MM.1S (cell line): ENCODE data around the gene LYSMD3.

Source experiments
- DNase-seq: peaks from one replicate; pipeline ENCODE4 v3.0.0-alpha.2; 2015
- H2AFZ ChIP-seq: fragments of 300-600 bp; sonication (generic); 2 replicates; pipeline ENCODE4 v1.6.0; 2016; ENCODE audit warnings: antibody characterized with exemption, low read length
- H3F3A ChIP-seq: fragments of 300-600 bp; sonication (generic); 2 replicates; pipeline ENCODE4 v1.6.1; 2016; ENCODE audit warnings: mild to moderate bottlenecking, antibody characterized with exemption, low read length, moderate library complexity, mixed read lengths; ENCODE audit not compliant: insufficient read depth
- H3K27ac ChIP-seq: fragments of 300-600 bp; sonication (generic); 2 replicates; pipeline ENCODE4 v1.5.1; 2016; ENCODE audit warnings: mild to moderate bottlenecking, low read length
- H3K27me3 ChIP-seq: fragments of 300-600 bp; sonication (generic); replicated peaks from 2 replicates; pipeline ENCODE4 v1.6.0; 2016; ENCODE audit warnings: low read length; ENCODE audit not compliant: insufficient read depth
- H3K36me3 ChIP-seq: fragments of 300-600 bp; sonication (generic); replicated peaks from 2 replicates; pipeline ENCODE4 v1.6.1; 2016; ENCODE audit warnings: mild to moderate bottlenecking, low read length, mixed read lengths; ENCODE audit not compliant: insufficient read depth
- H3K4me1 ChIP-seq: fragments of 300-600 bp; sonication (generic); 2 replicates; pipeline ENCODE4 v1.6.1; 2016; ENCODE audit warnings: low read length, mixed read lengths
- H3K4me2 ChIP-seq: fragments of 300-600 bp; sonication (generic); 2 replicates; pipeline ENCODE4 v1.6.0; 2016; ENCODE audit warnings: low read depth, low read length
- H3K4me3 ChIP-seq: fragments of 300-600 bp; sonication (generic); 2 replicates; pipeline ENCODE4 v1.5.1; 2016; ENCODE audit warnings: low read length, mixed read lengths
- H3K79me2 ChIP-seq: fragments of 300-600 bp; sonication (generic); 2 replicates; pipeline ENCODE4 v1.6.1; 2016; ENCODE audit warnings: mixed run types, low read length, mixed read lengths
- H3K9ac ChIP-seq: fragments of 300-600 bp; sonication (generic); 2 replicates; pipeline ENCODE4 v1.6.1; 2016; ENCODE audit warnings: low read length, mixed read lengths
- H3K9me2 ChIP-seq: fragments of 300-600 bp; sonication (generic); replicated peaks from 2 replicates; pipeline ENCODE4 v1.6.1; 2016; ENCODE audit warnings: mild to moderate bottlenecking, low read length, mixed read lengths; ENCODE audit not compliant: insufficient read depth
- H3K9me3 ChIP-seq: fragments of 300-600 bp; sonication (generic); replicated peaks from 2 replicates; pipeline ENCODE4 v1.6.1; 2016; ENCODE audit warnings: mild to moderate bottlenecking, low read length, mixed read lengths; ENCODE audit not compliant: insufficient read depth
- H4K20me1 ChIP-seq: fragments of 300-600 bp; sonication (generic); 2 replicates; pipeline ENCODE4 v1.6.1; 2016; ENCODE audit warnings: mild to moderate bottlenecking, low read length, moderate library complexity, mixed read lengths; ENCODE audit not compliant: insufficient read depth
- CTCF ChIP-seq: fragments of 300-600 bp; sonication (generic); IDR thresholded peaks from 2 replicates; pipeline ENCODE4 v1.5.1; 2016; ENCODE audit warnings: antibody characterized with exemption, low read length, mixed read lengths
- EZH2 ChIP-seq: fragments of 300-600 bp; sonication (generic); optimal IDR thresholded peaks from 2 replicates; pipeline ENCODE3; 2017; ENCODE audit warnings: low read depth, mild to moderate bottlenecking, antibody characterized with exemption, low read length, mixed read lengths
- EZH2phosphoT487 ChIP-seq: fragments of 300-600 bp; sonication (generic); IDR thresholded peaks from 2 replicates; pipeline ENCODE4 v1.6.1; 2018; ENCODE audit warnings: antibody characterized with exemption, low read length

LYSMD3 gene

GRCh38 chr5:90533794-90534193 is 4.4 kb upstream of the LYSMD3 start:
- H3K4me2 ChIP-seq: no peak overlapping the region
- H2AFZ ChIP-seq: no peak overlapping the region
- no peak for TF ChIP-seq EZH2phosphoT487
- no peak for TF ChIP-seq EZH2
- TF ChIP-seq CTCF: no peak
- no peak overlapping the region for H3K4me3 ChIP-seq
- DNase-seq: no peak
- H3K27me3 ChIP-seq: no peaks in the 10 kb centered on the region
- no peaks in the 10 kb centered on the region for H3F3A ChIP-seq
- no peaks in the 10 kb centered on the region for H3K9me2 ChIP-seq
- peaks cover 6% of the 10 kb centered on the region for H3K79me2 ChIP-seq
- H3K4me1 ChIP-seq: peaks cover 3% of the 10 kb centered on the region; the same call in 1 of the 2 replicates
- no peak overlapping the region for H3K9ac ChIP-seq
- H4K20me1 ChIP-seq: no peaks in the 10 kb centered on the region
- no peaks in the 10 kb centered on the region for H3K36me3 ChIP-seq
- H3K9me3 ChIP-seq: no peaks in the 10 kb centered on the region
- H3K27ac ChIP-seq: no peak overlapping the region

DNA sequence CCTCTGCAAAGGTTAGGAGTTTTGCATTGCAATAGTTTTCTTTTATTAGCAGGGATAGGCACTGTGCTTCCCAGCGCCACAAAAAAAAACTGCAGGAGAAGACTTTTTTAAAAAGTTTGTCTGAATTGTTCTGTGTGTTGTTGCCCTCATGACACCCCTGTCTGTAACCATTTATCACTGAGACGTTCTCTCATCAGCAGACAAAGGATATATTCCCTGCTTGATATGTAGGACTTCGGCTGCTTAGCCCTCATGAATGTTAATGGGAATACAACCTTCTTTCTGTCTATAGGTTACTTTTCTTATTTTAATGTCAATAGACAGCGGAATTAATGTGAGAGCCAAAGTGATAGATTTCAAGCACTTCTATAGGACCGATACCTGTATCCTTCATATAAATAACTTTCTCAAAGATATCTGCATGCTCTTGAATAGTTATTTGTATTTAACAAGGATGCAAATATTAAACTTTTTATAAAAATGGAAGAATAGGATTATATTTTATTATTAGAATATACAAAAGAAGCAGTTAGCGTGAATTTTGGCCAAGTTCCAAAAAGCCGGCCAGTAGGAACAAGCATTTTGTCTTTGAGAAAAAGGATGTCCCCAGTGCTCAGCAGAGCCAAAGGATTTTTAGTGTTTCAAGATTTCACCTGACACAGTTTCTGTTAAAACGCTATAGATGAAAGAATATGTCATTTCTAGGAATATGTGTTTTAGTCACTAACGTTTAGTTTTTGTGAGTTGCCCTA is 1.5 kb upstream of the LYSMD3 start:
- peaks cover 22% of the 10 kb centered on the region for H3K4me1 ChIP-seq
- peak overlapping the region; percentile 69; the same call in 1 of the 2 replicates for H3K9ac ChIP-seq
- H3K9me2 ChIP-seq: no peaks in the 10 kb centered on the region
- no peak for DNase-seq
- H3F3A ChIP-seq: no peaks in the 10 kb centered on the region; the same call in 1 of the 2 replicates
- no peak overlapping the region for H3K27ac ChIP-seq
- peak overlapping the region; percentile 37; the same call in 1 of the 2 replicates for H3K4me2 ChIP-seq
- no peaks in the 10 kb centered on the region for H4K20me1 ChIP-seq
- H3K4me3 ChIP-seq: no peak overlapping the region
- TF ChIP-seq CTCF: no peak
- no peak for TF ChIP-seq EZH2phosphoT487
- peaks cover 35% of the 10 kb centered on the region for H3K79me2 ChIP-seq
- no peaks in the 10 kb centered on the region for H3K27me3 ChIP-seq
- H3K9me3 ChIP-seq: no peaks in the 10 kb centered on the region
- H3K36me3 ChIP-seq: no peaks in the 10 kb centered on the region
- H2AFZ ChIP-seq: peak overlapping the region; percentile 98; the same call in 1 of the 2 replicates

GRCh38 chr5:90529939-90530677 is 724 bp upstream of the LYSMD3 start:
- peaks cover 41% of the 10 kb centered on the region for H3K79me2 ChIP-seq
- H3K9ac ChIP-seq: peak overlapping the region; percentile 69
- H3K9me3 ChIP-seq: no peaks in the 10 kb centered on the region
- H3K4me3 ChIP-seq: peak overlapping the region; percentile 70
- peak overlapping the region; percentile 57 for H3K27ac ChIP-seq
- H3K4me2 ChIP-seq: peak overlapping the region; percentile 37
- H3K27me3 ChIP-seq: no peaks in the 10 kb centered on the region
- peak; percentile 73 for TF ChIP-seq CTCF
- TF ChIP-seq EZH2phosphoT487: no peak
- no peak for TF ChIP-seq EZH2
- peak overlapping the region; percentile 98 for H2AFZ ChIP-seq
- DNase-seq: peak; percentile 77
- no peaks in the 10 kb centered on the region; the same call in 1 of the 2 replicates for H3F3A ChIP-seq
- H3K9me2 ChIP-seq: no peaks in the 10 kb centered on the region
- H3K36me3 ChIP-seq: no peaks in the 10 kb centered on the region
- H4K20me1 ChIP-seq: no peaks in the 10 kb centered on the region
- peaks cover 22% of the 10 kb centered on the region for H3K4me1 ChIP-seq
